Left colon (tissue), 2 donors: ENCODE results near the gene TTLL10. TPM values are rescaled to one million over a fixed set of nuclear protein-coding genes. Genes with fewer than 3 reads are reported as not detected.
"Not testable (repeated sequence)": the region's sequence is repeated elsewhere in the genome, so short reads cannot be mapped to it uniquely, and the experiment has no call there.

ENCODE experiments used
- ATAC-seq: fragments of 200-7000 bp; cut with Tn5 transposase; one replicate; pipeline ENCODE4 v1.9.1; 2020; ENCODE audit warnings: mild to moderate bottlenecking, moderate library complexity
- DNase-seq, 2 donors: peaks; one replicate each; pipeline ENCODE4 v3.0.0-alpha.2; 2020
- intact Hi-C, 2 donors: fragments of 100-400 bp; cut with DNase I in 1 of 2; cut with micrococcal nuclease in 1 of 2; formaldehyde crosslinking; loops; one replicate each; pipeline versions ENCODE4 v1.11.2 to v1.14.0; 2022; cut with DNase I, micrococcal nuclease
- total RNA-seq, 2 donors: library from RNA; stranded (reverse); fragmentation: NEBNext Ultra II Directional; extraction: Animal tissue kit (Norgen Biotek cat#: 25700); gene quantifications; one replicate each; pipeline ENCODE4 v1.2.1, GENCODE V29; 2021
- donor health status: DM: no; HTN: no; CAD: no.
- donor health status: DM: yes; HTN: yes; CAD: no.

The TTLL10 gene
- total RNA-seq, 2 donors from 2014 or later = 1.2 to 3.0 TPM

- ATAC-seq, DNase-seq, intact Hi-C loops: not testable (repeated sequence)
Measured at GRCh38 chr1:1153215-1153614, 20.5 kb upstream of the TTLL10 start.

DNA sequence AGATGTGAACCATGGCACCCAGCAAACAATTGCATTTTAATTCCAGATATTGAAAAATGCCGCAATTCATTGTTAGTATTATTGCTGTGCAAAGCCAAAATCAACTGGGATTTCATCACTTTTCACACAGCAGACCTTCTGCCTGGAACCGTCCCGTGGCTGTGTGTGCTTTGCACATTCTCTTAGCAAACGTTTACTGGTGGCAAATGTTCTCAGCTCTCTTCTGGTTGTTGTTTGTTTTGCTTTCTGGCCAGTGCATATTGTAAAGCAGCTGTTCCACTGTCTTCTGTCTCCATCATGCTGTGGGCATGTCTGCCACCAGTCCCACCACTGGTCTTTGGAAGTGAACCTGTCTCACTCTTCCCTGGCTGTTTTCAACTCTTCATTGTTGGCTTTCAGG, 19.8 kb upstream of the TTLL10 start:
- no peak for ATAC-seq
- intact Hi-C loops = no loop called here

GRCh38 chr1:1155258-1155657, 18.4 kb upstream of the TTLL10 start:
- intact Hi-C loops = no loop called here

More for the DNA sequence above, 19.8 kb upstream of the TTLL10 start:
- no peak for DNase-seq

DNA sequence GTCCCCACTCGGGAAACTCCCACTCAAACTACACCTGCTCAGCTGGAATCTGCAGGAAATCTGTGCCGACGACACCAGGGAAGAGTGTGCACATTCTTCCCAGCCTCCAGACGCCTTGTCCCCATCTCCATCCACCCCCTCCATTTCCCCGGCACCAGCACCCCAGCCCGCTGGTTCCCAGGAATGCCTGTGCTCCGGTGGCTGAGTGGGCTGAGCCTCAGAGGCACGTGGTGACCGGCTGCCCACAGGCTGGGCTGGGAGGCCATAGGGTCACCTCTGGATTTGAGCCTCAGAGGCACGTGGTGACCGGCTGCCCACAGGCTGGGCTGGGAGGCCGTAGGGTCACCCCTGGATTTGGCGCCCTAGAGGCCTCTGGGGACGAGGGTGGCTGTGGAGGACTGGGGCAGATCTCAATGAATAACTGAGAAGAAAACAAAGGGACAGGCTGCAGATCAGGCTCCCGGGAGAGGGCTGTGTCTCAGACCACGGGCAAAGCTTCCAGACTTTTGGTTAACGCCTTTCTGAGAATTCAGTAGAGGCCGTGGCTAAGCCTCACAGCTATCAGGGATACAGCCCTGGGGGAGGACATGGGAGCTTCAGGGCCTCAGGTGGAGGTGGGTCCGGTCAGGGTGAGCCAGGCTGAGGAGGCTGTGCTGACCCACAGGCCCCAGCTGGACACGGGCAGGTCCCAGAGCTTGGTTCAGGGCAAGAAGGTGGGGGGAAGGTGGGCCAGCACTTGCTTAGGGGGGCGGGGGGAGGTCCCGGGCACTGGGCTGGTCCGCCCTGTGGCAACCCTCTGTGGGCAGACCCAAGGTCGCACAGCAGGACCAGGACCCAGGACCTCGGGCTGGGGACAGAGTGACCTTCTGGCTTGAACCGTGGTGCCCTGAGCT, 17.3 kb upstream of the TTLL10 start:
- DNase-seq (peak in 1 of 2 donors; percentile 28), ATAC-seq (no peak)
- intact Hi-C loops = no loop called here

More at GRCh38 chr1:1155258-1155657, 18.4 kb upstream of the TTLL10 start:
- ATAC-seq = no peak
- no peak for DNase-seq

- intact Hi-C loops = no loop called here
- ATAC-seq (no peak), DNase-seq (peak in 1 of 2 donors; percentile 64)
Measured at GRCh38 chr1:1157033-1157365, 16.7 kb upstream of the TTLL10 start.

DNA sequence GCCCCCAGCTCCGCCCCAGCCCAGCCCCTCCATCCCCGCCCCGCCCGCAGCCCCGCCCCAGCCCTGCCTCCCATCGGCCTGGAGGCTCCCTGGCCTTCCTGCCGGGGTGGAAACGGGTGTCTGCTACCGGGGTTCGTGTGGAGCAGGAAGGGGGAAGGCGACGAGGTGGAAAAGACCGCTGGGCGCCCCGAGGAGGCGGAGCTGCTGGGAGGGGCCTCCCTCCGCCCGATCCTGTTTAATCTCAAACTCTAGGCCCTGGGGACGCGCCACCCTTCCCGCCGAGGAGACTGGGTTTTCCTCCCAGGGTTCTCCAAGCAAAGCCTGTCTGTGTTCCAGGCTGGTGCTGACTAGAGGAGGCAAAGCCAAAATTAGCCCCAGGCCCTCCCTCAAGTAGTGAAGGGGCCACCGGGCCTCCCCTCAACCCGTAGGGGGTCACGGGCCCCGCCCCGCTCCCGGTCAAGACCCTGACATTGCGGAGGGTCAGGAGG, 16.2 kb upstream of the TTLL10 start:
- ATAC-seq (peak; percentile 64), DNase-seq (peak; percentile 92 to 96)
- intact Hi-C loops = no loop called here

- ATAC-seq = peak; percentile 54
- intact Hi-C loops = no loop called here
- DNase-seq = peak; percentile 87 to 89
Measured at GRCh38 chr1:1157914-1158710, 15.6 kb upstream of the TTLL10 start.

DNA sequence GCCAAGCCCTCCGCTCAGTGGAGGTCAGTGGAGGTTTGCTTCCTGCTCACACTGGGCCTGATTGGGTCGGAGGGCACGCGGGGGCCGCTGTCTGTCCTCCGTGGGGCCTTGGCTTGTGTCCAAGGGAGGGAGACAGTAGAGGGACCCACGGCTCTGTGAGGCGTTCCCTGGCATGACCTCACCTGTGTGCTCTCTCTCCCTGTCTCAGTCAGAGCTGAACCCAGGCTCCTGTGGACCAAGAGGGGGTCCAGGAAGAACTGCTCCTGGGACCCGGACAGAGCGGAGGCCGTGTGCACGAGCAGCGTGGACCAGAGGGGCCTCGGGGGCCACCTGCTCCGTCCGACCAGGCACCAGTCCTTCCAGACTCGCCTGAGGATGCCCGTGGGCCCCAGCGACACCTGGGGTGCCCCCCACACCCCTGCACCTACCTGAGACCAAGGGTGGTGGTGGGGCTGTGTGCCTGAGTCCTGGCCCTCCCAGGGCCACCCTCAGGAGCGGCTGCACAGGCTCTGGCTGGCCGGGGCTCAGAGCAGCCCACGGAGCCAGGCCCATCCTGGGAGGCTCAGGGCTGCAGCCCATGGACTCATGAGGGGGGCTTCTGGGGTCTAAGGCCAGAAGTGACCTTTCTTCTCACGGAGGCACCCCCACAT, 13.3 kb upstream of the TTLL10 start:
- no peak for DNase-seq
- no peak for ATAC-seq
- intact Hi-C loops = no loop called here

GRCh38 chr1:1161078-1161682, 12.5 kb upstream of the TTLL10 start:
- DNase-seq = peak in 1 of 2 donors; percentile 49
- no peak for ATAC-seq
- intact Hi-C loops = no loop called here

DNA sequence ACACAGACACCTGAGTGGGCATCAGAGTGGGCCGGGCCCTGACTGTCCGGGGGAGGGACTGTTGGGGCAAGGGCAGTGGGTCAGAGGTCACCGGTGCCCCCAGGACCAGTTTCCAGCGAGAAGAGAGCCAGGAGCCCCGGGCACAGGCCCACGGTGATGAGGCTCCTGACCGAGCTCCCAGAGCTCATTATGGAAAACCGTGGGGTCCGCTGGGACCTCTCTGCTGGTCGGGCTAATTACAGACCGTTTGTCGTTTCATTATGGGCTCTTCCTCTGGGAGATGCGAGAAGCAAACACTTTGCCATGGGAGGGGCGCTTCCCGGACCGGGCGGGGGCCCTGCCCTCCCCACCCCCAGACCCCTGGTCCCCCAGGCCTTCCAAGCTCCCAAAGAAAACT, 12.0 kb upstream of the TTLL10 start:
- DNase-seq (no peak), ATAC-seq (no peak)
- intact Hi-C loops = no loop called here

- peak; percentile 49 for ATAC-seq
- intact Hi-C loops = no loop called here
- peak; percentile 92 to 96 for DNase-seq
Measured at GRCh38 chr1:1162597-1163537, 10.8 kb upstream of the TTLL10 start.

DNA sequence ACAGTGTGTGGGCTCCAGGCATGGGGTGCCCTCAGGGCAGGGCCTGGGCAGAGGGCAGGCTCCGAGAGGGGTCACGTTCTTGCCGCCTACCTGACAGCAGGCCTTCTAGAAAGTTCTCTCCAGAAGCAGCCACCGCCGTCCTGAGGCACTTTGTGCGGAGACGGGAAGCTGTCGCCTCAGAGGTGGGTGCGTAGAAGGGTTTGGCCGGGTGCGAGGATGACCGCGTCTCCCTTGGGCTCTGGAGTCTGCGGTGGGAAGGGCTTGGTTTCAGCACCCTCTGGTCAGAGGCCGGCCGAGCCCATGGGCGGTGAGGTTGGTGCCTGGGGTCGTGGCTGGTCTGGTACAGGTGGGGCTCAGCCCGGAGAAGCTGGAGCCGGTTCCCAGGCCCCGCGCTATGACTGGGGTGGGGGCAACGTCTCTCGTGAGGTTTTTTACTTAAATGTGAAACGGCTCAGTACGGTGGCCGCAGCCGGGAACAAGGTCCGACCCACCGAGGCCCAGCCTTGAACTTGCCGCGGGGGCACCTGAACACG, 10.1 kb upstream of the TTLL10 start:
- DNase-seq = no peak

GRCh38 chr1:1164361-1164700, 9.3 kb upstream of the TTLL10 start:
- ATAC-seq (no peak), DNase-seq (no peak)
- intact Hi-C loops = no loop called here

More for the DNA sequence above, 10.1 kb upstream of the TTLL10 start:
- no peak for ATAC-seq
- intact Hi-C loops = no loop called here

- ATAC-seq (peak; percentile 5), DNase-seq (no peak)
- intact Hi-C loops = no loop called here
Measured at GRCh38 chr1:1164701-1165451, 8.8 kb upstream of the TTLL10 start.

DNA sequence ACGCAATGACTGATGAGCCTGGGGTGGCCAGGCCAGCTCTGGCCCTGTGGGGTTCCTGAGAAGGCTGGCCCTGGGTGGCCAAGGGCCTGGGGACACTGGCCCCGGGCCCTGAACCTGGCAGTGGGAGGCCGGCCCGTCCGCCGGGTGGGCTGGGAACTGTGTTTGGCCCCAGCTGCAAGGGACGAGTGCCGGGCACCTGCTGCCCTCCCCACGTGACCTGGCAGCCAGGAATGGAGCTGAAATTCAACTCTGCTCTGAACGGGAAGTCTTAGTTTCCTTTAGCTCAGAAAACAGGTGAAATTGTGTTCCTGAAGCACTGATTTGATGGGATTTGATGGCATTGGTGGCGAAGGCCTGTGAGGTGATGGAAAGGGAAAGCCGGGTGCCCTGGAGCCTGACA, 8.2 kb upstream of the TTLL10 start:
- intact Hi-C loops = no loop called here
- DNase-seq = no peak
- ATAC-seq = no peak

GRCh38 chr1:1165900-1166421, 7.7 kb upstream of the TTLL10 start:
- ATAC-seq (no peak), DNase-seq (no peak)
- intact Hi-C loops = no loop called here
